CD4-positive, alpha-beta T cell treated with Interleukin-1 beta for 1 hour (primary cell): Measurements from ENCODE around the gene ZNF25.
"Not testable (repeated sequence)": the region's sequence is repeated elsewhere in the genome, so short reads cannot be mapped to it uniquely, and the experiment has no call there.

Experiments
- DNase-seq, 2 donors: peaks; one replicate each; pipeline ENCODE4 v3.0.0-alpha.2; 2020 to 2022

Gene ZNF25

DNA sequence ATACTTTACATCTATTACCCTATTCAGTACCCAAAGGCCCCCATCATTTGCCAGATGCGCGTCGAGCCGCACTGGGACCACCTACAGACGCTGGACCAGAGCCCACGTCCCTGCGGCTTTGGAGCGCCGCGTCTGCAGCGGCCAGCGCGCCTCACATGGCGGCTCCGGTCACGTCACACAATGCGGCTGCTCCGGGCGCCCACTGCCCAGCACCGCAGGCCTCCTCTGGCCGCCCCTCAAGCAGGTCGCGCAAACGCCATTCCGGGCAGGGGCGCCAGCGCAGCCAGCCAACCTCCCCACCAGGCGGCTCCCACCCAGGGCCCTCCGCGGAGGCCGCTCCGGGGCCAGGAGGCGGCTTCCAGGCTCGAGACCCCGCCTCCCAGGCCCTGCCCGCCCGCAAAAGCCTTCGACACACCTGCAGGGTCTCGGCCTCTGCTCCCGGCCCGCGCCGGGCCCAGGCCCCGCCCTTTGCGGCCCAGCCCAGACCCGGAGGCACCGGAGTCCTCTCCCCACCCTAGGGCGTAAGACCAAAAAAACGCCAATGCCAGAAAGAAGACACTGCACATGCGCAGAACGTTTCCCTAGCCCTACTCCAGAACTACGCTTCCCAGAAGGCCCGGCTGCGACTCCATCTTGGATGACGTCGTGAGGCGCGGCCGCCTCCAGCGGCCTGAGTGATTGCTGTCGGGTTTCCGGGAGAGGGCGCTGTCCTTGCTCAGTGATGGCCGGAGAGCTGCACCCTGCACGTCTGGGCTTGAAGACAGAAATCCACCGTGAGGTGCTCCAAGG is at the start of gene ZNF25:
TSS of gene ZNF25 (minus strand) at position 557 of the 789 bp plus-strand sequence. CDS start 4,925 bp downstream, outside the sequence.
- DNase-seq: peak; percentile 99

DNA sequence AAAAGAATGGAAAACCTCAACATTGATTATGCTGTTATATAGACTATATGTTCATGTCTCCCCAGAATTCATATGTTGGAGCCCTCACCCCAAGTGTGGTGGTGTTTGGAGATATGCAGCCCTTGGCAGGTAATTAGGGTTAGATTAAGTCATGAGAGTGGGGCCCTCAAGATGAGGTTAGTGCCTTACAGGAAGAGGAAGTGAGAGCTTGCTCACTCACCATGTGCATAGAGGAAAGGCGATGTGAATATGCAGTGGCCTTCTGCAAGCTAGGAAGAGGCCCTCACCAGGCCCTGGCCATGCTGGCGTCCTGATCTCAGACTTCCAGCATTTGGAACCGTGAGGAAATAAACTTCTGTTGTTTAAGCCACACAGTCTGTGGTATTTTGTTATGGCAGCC is 48.8 kb upstream of the ZNF25 start:
- no peak for DNase-seq

DNA sequence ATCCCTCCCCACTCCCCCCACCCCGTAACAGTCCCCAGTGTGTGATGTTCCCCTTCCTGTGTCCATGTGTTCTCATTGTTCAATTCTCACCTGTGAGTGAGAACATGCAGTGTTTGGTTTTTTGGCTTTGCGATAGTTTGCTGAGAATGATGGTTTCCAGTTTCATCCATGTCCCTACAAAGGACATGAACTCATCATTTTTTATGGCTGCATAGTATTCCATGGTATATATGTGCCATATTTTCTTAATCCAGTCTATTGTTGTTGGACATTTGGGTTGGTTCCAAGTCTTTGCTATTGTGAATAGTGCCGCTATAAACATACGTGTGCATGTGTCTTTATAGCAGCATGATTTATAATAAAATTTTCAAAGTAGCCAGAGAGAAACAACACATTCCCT is 42.7 kb upstream of the ZNF25 start:
- DNase-seq: not testable (repeated sequence)

DNA sequence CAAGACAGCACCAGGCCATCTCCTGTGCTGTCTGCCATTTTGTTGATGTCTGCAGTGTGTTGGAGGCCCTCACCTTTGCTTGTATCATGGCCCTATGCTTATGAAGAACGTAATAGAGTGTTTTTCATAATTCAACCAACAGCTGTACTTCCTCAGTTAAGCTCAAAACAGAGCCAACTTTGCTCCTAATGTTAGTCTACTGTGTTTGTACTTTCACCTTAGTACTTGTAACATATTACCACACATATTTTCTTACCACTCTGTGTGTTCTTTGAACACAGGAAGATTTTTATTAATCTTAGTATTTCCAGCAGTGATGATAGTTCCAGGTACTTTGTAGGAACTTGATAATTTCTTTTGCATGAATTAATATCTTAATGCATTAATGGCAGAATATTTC is 39.9 kb upstream of the ZNF25 start:
- DNase-seq: no peak

DNA sequence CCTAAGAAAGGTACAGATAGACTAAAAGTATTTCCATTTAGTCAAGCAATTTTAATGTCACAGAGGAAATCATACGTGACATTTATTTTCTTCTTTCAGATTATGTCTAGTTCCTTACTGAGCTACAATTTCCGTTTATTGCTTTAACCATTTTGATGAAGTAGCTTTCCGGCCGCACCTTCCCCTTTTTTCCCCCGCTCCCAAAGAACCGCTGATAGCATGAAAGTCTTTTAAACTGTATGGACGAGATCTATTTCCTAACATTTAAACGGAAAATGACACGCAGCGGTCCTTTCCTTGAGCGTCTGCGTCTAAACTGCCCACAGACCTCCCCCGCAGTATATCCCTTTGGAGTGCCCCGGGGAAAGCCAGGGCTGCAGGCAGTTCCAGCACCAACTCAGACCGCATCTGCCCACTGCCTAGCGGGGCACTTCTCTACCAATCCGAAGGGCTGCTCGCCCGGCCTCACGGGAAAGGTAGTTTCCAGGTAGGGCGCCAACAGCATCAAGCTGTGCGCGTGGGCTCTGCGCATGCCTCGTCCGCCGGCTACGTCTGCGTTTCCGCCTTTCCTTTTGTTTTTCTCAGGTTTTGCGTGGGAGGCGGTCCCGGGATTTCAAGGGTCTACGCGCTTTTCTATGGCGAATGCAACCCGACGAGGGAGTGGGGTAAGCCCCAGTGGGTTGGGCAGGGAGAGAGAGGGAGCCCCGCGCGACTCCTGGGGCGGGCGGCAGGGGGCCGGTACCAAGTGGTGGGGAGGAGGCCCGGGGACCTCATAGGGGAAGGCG is 33.9 kb upstream of the ZNF25 start, which contains the start of gene ZNF33A:
TSS of gene ZNF33A (plus strand) at position 557 of the 785 bp plus-strand sequence. CDS start 1,667 bp downstream, outside the sequence.
- DNase-seq: peak; percentile 93

DNA sequence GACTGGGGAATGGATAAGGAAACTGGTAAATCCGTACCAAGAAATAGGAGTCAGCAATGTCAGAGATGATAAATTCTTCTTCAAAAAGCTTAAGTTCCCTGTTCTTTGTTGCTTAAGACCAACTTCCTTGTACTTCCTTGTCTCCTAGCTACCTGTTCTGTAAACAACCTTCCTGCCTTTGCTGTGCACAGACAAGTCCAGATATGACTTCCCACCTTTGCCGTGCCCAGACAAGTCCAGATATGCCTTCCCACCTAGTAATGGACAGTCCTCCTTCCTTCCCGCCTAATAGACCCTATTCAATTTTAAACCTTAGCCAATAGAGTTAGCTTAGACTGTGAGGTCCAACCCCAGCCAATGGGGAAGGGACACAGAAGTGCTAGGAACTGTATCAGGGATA is 31.5 kb upstream of the ZNF25 start:
- no peak for DNase-seq

DNA sequence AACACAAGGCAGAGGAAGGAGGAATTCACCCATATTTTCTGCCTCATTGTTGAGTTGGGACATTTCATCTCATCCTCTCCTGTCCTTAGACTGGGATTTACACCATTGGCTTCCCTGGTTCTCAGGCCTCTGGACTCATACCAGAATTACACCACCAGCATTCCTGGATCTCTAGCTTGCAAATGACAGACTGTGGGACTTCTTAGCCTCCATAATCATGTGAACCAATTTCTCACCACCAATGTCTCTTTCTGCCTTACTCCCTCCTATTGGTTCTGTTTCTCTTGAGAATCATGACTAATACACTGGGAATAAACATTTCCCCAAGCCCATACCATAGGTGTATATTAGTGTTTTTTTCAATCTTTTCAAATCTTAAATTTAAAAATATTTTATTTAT is 31.1 kb upstream of the ZNF25 start:
- DNase-seq: no peak

DNA sequence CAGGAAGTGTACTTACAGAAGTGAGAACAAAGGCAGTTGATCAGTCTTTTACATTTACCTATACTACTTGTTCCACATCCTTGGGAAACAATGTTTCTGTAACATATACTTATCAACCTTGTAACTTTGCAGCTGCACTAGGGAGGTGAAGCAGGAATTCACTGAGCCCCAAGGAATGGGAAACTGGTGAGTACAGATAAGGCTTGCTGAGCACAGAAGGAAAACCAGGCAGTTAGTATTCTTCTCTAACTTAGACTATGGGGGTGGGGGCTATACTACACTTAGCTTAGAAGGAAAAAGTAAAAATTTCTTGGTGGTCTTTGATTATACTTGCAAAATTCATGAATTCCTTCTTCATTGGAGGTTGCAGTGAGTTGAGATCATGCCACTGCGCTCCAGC is 27.1 kb upstream of the ZNF25 start:
- DNase-seq: no peak

DNA sequence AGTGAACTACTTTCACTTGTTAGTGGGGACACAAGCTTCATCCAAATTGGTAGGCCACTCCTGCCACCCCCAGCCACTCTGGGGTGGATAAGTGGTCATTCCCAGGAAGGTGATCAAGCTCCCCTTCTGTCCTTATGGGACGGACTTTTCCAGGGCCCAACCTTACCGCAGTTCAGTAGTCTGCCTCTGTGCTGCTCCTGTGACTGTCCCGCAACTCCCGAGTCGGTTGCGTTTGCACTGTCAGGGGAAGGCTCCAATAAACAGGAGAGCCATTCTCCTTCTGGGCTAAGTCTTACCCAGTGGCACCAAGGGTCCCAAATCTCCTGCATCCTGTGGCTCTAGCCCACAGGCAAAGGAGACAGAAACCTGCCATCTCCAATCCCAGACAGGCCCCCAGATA is 26.6 kb upstream of the ZNF25 start:
- no peak for DNase-seq

DNA sequence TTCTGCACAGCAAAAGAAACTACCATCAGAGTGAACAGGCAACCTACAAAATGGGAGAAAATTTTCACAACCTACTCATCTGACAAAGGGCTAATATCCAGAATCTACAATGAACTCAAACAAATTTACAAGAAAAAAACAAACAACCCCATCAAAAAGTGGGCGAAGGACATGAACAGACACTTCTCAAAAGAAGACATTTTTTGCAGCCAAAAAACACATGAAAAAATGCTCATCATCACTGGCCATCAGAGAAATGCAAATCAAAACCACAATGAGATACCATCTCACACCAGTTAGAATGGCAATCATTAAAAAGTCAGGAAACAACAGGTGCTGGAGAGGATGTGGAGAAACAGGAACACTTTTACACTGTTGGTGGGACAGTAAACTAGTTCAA is 24.0 kb upstream of the ZNF25 start:
- DNase-seq: not testable (repeated sequence)

DNA sequence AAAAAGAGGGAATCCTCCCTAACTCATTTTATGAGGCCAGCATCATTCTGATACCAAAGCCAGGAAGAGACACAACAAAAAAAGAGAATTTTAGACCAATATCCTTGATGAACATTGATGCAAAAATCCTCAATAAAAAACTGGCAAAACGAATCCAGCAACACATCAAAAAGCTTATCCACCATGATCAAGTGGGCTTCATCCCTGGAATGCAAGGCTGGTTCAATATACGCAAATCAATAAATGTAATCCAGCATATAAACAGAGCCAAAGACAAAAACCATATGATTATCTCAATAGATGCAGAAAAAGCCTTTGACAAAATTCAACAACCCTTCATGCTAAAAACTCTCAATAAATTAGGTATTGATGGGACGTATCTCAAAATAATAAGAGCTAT is 22.5 kb upstream of the ZNF25 start:
- not testable (repeated sequence) for DNase-seq

DNA sequence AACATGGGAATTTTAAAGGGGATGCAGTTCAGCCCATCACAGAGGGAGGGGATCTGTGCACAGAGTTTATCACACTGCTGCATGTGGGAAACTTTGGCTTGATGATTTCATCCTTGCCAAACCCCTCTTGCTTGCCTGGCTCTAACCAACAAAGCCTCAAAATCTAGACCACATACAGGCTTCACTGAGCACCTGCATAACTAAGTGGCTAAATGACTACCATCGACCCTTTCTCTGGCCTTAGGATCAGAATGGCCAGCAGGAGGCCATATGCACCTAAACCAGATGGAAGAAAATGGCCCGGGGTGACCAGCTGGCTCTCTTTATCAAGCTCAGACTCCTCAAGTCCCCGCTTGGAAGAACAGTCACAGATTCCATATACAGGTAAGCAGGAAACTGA is 15.6 kb upstream of the ZNF25 start:
- no peak for DNase-seq

DNA sequence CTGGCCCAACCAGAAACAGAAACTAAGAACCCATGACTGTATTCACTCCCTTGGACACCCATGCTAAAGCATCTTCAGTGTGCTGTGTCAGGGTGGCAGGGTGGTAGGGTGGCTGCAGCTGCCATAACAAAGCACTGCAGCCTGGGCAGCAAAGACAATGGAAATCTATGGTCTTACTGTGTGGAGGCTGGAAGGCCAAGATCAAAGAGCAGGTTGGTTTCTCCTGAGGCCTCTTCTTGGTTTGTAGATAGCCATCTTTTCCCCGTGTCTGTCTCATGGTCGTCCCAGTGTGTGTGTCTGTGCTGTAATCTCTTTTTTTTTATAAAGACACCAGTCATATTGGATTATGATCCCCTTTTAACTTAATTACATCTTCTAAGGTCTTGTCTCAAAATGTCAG is 15.2 kb upstream of the ZNF25 start:
- no peak for DNase-seq

DNA sequence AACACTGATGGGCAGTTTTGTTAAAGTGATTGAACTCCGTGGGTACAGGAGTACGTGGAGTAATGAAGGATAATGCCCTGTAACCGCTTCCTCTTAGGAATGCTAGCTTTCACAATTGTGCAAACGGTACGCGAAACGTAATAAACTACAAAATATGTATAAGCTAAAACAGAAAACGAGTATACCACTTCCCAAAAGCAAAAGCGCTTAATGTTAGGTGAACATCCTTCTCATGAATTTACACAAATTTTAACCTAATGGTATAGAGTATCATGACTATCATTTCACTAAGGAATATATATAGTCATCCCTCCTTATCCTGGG is 395 bp upstream of the ZNF25 start:
- DNase-seq: no peak

DNA sequence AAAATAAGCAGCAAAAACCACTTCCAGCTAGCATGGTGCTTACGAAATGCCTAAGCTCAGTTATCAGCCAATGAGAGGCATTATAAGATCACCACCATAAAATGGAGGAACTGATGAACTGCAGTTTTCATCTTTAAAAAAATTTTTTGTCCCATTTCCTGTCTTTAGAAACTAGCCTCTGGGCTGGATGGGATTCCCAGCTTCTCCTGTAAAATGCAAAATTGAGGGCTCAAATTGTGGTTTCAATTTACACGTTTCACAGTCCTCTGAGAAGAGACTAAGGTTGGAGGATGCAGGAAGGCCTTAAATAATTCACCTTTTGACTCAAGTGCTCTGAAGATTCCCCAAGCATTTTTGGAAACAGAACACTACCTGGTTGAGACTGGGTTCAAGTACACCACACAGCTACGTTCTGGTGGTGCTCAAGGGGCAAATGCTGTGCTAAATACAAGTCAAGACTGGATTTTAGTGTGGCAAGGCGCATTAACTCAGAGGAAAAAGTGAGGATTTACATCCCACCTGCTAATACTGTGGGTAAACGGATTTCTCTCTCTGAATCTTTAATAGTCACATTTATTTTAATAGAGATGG is 951 bp downstream of the ZNF25 start:
- peak in 1 of 2 donors; percentile 29 for DNase-seq

DNA sequence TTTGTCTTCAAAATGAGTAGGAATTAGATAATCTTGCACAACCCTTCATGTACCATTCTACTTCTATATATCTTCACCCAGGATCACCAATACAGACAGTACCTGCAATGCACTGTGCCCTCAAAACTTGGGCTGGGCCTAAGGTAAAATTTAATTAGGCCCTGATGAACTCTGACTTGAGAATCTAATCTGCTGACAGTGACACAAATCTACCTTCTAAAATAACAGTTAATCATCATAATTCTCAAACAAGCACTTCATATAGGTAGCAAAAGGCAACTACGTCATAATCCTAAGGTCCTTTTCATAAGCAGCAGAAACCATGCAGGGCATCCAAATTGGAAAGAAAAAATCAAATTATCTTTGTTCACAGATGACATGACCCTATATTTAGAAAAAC is 4.1 kb downstream of the ZNF25 start:
- DNase-seq: no peak

DNA sequence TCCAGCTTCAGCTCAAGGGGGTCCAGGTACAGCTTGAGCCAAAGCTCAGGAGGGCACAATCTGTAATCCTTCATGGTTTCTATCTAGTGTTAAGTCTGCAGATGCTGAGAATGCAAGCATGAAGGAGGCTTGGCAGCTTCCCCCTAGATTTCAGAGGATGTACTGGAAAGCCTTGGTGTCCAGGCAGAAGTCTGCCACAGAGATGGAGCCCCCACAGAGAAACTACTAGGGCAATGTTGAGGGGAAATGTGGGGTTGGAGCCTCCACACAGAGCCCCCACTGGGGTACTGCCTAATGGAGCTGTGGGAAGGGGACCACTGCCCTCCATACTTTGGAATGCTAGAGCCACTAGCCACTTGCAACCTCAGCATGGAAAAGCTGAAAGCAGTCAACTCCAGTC is 11.4 kb downstream of the ZNF25 start:
- no peak for DNase-seq

DNA sequence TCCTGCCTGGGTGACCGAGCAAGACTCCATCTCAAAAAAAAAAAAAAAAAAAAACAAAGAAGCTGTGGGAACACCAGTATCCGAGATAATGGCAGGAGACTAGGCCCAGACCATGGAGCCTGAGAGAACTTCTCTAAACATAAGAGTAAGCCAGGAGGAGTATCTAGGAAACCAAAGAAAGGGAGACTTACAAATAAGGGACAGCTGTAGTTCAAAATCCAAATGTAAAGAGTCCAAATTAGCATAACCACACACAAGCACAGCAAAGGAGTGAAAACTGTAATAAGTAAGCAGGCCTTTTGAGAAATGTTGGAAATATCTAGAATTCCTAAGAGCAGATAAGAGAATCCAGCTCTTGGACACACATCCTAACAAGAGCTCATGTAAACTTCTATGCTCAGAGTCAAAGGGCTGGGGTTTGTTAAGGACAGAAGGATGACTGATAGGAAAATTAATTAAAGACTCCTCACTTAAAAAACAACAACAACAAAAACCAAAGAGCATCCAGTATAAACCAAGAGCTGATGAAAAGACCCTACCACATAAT is 15.8 kb downstream of the ZNF25 start:
- no peak for DNase-seq

DNA sequence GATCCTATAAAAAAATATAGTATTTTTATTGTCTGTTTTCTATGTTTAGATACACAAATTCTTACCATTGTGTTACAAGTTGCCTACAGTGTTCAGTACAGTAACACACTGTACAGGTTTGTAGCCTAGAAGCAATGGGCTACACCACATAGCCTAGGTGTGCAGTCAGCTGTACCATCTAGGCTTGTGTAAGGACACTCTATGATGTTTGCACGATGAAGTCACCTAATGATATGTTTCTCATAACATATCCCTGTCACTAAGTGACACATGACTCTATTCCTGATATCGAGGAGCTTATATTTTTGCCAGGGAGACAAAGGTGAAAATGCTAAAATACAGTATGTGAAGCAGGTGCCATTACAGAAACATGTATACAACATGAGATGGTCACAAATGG is 18.6 kb downstream of the ZNF25 start:
- DNase-seq: no peak

DNA sequence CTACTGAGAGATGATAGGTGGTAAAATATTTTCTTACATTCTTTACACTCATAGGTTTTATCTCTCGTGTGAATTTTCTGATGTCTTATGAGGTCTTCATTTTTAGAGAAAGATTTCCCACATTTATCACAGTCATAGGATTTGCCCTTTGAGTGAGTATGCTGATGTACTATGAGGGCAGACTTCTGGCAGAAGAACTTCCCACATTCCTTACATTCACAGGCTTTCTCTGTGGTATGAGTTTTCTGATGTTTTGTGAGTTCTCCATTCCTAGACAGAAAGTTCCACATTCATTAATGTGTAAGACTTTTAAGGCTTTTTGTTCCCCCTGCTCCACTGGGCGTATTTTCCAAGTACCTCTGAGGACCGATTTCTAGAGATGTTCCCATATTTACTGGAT is 23.5 kb downstream of the ZNF25 start:
- DNase-seq: no peak

DNA sequence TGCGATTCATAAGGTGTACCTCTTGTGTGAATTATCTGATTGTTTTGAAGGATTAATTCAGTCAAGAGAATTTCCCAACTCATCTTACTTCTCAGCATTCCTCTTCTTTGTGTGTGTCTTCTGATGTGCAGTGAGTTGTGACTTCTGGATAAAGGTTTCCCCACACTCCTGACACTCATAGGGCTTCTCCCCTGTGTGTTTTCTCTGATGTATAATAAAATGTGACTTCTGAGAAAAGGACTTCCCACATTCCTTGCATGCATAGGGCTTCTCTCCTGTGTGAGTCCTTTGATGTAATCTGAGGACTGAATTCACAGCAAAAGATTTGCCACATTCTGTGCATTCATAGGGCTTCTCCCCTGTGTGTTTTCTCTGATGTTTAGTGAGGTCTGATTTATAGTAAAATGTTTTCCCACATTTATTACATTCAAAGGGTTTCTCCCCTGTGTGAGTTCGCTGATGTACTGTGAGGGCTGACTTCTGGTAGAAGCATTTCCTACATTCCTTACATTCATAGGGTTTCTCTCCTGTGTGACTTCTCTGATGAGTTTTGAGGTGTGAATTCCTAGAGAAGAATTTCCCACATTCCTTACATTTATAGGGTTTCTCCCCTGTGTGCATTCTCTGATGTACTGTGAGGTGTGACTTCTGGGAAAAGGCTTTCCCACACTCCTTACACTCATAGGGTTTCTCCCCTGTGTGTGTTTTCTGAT is 24.2 kb downstream of the ZNF25 start:
- DNase-seq: no peak

DNA sequence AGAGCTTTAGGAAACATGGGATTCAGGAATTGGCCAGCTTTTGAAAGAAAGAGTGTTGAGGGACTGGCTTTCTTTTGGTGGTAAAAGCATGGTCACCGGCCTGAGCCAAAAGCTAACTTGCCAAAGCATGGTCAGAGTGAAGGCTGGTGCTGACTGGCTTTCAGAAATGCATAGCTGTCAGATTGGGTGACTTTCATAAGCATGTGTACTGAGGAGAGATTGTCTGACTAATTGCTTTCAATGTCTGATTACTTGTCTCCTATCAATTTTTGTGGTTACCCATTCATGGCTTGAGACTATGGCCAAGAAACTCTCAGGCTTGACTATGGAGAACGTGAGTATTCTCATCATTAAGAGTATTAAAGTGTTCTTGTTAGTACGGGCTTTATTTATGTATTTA is 28.2 kb downstream of the ZNF25 start:
- DNase-seq: no peak

DNA sequence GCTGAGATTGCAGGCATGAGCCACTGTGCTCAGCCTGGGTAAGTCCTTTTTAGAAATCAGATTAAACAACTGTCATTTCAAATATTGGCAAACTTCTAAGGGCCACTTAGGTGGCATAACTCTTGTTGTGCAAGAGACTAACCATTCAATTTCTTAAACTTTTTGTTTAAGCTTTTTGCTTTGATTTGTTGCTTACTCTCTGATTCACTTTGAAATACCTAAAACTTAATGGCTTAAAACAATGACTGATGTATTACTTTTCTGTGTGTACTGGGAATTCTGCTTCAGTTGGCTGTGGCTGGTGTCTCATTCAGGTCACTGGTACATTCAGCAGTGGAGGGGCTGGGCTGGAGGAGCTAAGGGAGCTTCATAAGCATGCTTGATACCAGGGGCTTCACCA is 28.9 kb downstream of the ZNF25 start:
- no peak for DNase-seq
